ENCODE data around the gene TRPV6.

TRPV6 gene

DNA sequence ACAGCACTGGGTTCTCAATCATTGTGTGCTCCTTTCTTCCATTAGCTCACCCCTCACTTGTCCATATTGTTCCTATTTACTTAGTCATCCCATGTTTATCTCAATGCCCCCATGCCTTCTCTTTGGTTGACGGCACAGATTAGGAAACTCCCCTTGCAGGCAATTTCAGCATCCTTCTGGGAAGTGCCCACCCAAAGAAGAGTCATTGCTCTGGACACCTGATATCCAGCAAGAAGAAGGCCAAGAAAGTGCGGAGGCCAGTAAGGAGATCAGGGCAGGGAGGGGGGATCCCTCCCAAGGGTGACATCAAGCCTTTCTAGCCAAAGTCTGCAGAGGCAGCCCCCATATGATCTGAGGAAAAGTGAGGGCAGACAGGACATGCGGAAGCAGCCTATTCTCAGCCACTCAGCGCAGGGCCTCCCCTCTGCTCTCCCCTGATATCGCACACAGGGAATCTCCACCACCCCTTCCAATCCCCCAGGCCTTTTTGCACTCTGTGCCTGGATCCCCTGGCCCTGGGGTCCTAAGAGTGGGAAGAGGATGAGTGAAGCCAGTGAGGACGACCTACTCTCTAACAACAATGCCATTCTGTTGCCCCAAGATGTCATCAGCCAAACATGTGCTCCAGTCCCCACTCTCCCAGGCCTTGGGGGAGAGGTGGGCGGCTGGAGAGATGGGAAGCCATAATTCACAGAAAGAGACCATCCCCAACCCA, 1.8 kb downstream of the TRPV6 start:
- no peak for DNase-seq (ENCODE audit: low read depth)

DNA sequence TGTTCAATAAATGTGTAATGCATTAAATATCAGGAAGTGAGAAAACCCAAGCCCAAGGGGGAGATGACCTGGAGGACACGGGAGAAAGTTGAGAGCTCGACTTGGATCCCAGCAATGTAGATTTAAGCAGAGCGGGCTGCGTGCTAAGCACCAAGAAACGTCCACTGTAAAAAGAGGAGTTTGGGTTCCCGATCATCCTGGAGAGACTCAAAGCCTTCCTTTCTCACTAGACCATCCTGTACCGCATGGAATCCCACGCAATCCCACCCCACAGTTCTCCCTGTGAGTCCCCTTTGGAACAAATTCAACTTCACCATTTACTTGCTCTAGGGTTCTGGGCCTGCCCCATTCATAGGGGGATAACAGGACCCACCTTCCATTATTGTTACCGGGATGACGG, 2.4 kb downstream of the TRPV6 start:
- DNase-seq (ENCODE audit: low read depth), result no peak

DNA sequence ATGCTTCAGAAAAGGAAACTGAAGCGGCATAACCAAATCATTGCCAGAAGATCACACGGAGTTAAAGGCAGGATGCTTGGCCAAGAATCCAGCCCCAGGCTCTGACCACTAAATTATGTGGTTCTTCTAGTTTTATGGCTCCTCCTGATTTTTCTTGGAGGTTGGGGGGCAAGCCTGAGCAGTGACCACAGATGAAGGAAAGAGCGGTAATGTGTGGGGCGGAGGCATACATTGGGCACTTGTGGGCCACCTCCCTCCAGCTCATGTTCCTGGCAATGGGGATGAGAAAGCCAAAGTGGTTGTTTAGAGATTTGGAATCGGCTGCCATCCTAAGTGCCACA, 3.2 kb downstream of the TRPV6 start:
- no peak for DNase-seq (ENCODE audit: low read depth)

GRCh38 chr7:142881586-142882337, 3.8 kb downstream of the TRPV6 start:
- DNase-seq (ENCODE audit: low read depth), result no peak

DNA sequence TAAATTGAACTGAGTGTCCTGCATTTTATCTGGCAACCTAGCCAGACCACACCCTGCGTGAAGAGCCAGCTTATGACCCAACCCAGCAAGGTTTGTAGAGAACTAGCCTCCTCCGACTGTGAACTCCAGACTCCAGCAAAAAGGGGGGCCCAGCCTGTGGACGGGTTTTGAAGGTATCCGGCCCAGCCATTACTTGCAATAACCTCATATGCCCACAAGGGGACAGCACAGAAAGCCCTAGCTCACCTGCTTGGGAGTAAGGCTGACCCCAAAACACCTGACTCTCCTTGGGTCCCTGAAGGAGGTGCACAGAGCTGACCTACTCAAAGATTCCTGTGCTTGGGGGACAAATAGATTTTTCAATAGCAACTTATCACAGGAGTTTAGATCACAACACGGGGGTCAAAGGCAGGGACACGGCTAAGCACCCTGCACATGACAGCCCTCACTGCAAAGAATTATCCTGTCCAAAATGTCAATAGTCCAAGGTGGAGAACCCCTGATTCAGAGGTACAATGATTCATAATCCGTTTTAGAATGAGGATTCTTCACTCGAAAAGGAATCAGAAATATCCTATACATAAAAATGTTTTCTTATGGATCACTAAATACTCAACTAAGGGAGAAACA, 4.6 kb downstream of the TRPV6 start:
- peak; percentile 19 for DNase-seq (ENCODE audit: low read depth)

GRCh38 chr7:142879060-142879459, 6.5 kb downstream of the TRPV6 start:
- DNase-seq (ENCODE audit: low read depth), result no peak

- DNase-seq (ENCODE audit: low read depth), result no peak
These were observed 7.2 kb downstream of the TRPV6 start for GRCh38 chr7:142878315-142878714.

GRCh38 chr7:142876991-142877910, 8.3 kb downstream of the TRPV6 start:
- DNase-seq (ENCODE audit: low read depth), result no peak

GRCh38 chr7:142876236-142876960, 9.1 kb downstream of the TRPV6 start:
- DNase-seq (ENCODE audit: low read depth), result no peak

DNA sequence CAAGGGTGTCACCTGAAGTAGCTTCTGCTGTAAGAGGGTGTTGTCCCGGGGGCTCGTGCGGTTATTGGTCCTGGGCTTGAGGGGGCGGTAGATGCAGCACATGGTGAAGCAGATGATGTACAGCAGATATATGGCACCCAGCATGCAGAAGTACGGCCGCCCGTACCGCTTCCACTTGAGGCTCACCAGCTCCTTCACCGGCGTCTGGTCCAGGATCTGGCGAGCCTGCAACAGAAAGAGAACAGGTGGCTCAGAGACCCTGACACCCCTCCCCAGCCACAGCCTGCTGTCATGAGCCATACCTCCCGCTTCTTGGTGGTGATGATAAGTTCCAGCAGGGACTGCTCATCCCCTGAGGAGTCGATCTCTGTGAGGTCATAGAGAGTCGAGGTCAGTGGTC, 10.1 kb downstream of the TRPV6 start:
- no peak for DNase-seq (ENCODE audit: low read depth)

DNA sequence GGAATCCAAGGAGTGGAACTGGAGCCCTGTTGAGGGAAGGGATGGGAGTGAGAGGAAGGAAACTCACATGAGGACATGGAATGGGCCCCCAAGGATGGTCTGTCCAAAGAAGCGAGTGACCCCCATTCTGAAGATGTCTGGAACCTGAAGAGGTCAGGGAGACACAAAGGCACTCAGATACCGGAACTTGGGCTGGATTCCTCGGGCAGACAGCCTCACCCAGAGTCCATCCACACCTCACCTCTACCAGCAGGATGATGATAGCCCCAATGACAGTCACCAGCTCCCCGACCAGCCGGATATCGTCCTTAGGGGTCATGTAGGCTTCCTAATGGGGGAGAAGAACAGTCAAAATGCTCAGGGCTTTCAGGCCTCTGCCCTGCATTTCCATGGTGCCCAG, 10.7 kb downstream of the TRPV6 start:
- DNase-seq (ENCODE audit: low read depth), result no peak

- no peak for DNase-seq (ENCODE audit: low read depth)
These were observed 11.1 kb downstream of the TRPV6 start for GRCh38 chr7:142874409-142874808.

- no peak for DNase-seq (ENCODE audit: low read depth)
These were observed 11.7 kb downstream of the TRPV6 start for GRCh38 chr7:142873871-142874270.

GRCh38 chr7:142873281-142873784, 12.2 kb downstream of the TRPV6 start:
- no peak for DNase-seq (ENCODE audit: low read depth)

GRCh38 chr7:142872106-142872675, 13.4 kb downstream of the TRPV6 start:
- no peak for DNase-seq (ENCODE audit: low read depth)

- no peak for DNase-seq (ENCODE audit: low read depth)
These were observed 14.1 kb downstream of the TRPV6 start for GRCh38 chr7:142871260-142872105.

DNA sequence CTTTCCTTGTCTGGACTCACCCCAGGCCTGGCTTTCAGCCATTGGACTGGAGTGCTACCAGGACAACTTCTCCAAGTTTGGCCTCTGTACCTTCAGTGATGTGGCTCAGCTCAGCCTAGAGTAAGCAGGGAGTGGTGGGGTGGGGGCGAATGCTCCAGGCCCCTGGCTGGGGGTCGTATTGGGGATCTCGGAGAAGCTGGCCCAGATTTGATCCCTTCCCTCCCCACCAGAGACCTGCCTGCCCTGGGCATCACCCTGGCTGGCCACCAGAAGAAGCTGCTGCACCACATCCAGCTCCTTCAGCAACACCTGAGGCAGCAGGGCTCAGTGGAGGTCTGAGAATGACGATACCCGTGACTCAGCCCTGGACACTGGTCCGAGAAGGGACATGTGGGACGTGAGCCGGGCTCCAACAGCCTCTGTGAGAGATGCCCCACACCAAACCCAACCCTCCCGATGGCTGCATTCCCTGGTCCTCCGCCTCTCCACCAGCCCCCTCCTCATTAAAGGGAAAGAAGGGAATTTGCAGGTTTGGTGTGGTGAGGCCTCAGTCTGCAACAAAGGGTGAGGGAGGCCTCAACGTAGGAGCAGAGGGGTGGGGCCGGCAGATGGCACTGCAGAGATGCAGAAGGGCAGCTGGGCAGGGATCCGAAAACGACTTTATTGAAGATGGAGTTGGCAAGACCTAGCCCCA, 14.8 kb downstream of the TRPV6 start:
- DNase-seq (ENCODE audit: low read depth), result no peak

DNA sequence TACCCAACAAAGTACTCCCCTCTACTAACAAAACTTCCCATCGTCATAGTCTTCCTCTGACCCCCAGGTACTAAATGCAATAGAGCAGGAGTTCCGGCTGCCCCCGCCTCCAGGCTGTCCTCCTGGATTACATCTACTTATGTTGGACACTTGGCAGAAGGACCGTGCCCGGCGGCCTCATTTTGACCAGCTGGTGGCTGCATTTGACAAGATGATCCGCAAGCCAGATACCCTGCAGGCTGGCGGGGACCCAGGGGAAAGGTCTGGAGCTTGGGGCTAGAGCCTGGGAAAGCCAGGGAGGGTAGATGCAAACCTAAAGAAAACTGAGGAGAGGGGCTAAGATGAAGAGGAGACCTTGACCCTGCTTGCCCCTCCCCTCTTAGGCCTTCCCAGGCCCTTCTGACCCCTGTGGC, 15.4 kb downstream of the TRPV6 start:
- no peak for DNase-seq (ENCODE audit: low read depth)

DNA sequence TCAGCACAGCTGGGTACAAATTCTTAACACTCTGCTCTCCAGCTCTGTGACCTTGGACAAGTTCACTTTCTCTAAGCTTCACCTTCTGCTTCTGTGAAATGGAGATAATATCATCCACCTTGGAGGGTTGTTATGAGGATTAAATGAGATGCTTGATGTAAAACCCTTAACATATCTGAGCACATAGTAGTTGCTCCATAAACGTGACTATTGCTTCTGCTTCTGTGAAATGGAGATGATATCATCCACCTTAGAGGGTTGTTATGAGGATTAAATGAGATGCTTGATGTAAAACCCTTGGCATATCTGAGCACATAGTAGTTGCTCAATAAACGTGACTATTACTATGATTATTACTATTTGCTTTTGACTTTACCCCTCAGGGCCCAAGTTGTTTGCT, 16.1 kb downstream of the TRPV6 start:
- no peak for DNase-seq (ENCODE audit: low read depth)
